M059J (cell line): ENCODE data around the gene CDK10. TPM values are rescaled to one million over a fixed set of nuclear protein-coding genes. Genes with fewer than 3 reads are reported as not detected.
"Not testable (repeated sequence)": the region's sequence is repeated elsewhere in the genome, so short reads cannot be mapped to it uniquely, and the experiment has no call there.

Experiments
- DNase-seq: peaks from one replicate; pipeline ENCODE4 v3.0.0-alpha.2; 2012; ENCODE audit warnings: low read depth
- total RNA-seq: library from RNA; depleted of rRNA; stranded (reverse); fragments of >200 nt; shearing (Covaris generic); gene quantifications from 2 replicates; pipeline ENCODE4 v1.2.3, GENCODE V29; 2014

Gene CDK10
- total RNA-seq, 1 experiment from 2014 or later: 19.6 TPM

GRCh38 chr16:89667633-89668032 is 18.9 kb upstream of the CDK10 start:
- no peak for DNase-seq

GRCh38 chr16:89668790-89669158 is 17.7 kb upstream of the CDK10 start:
- DNase-seq: no peak

GRCh38 chr16:89669755-89670154 is 16.7 kb upstream of the CDK10 start:
- no peak for DNase-seq

GRCh38 chr16:89670496-89671431 is 15.7 kb upstream of the CDK10 start:
- peak; percentile 38 for DNase-seq

GRCh38 chr16:89671565-89671964 is 14.9 kb upstream of the CDK10 start:
- not testable (repeated sequence) for DNase-seq

- no peak for DNase-seq
Measured at GRCh38 chr16:89672177-89672941, 14.1 kb upstream of the CDK10 start.

GRCh38 chr16:89678258-89678657 is 8.2 kb upstream of the CDK10 start:
- no peak for DNase-seq

GRCh38 chr16:89685916-89686315 is 573 bp upstream of the CDK10 start:
- DNase-seq: no peak

GRCh38 chr16:89687092-89687940 is 827 bp downstream of the CDK10 start:
- DNase-seq: peak; percentile 60

- no peak for DNase-seq
Measured at GRCh38 chr16:89688395-89688794, 1.9 kb downstream of the CDK10 start.

GRCh38 chr16:89689142-89689541 is 2.7 kb downstream of the CDK10 start:
- DNase-seq: no peak

GRCh38 chr16:89689621-89690020 is 3.1 kb downstream of the CDK10 start:
- DNase-seq: not testable (repeated sequence)

GRCh38 chr16:89690392-89690901 is 4.0 kb downstream of the CDK10 start:
- DNase-seq: no peak

GRCh38 chr16:89691231-89691985 is 4.9 kb downstream of the CDK10 start:
- DNase-seq: no peak

GRCh38 chr16:89691986-89692569 is 5.6 kb downstream of the CDK10 start:
- DNase-seq: no peak

- DNase-seq: no peak
Measured at GRCh38 chr16:89693289-89693731, 6.8 kb downstream of the CDK10 start.

GRCh38 chr16:89693931-89694783 is 7.7 kb downstream of the CDK10 start:
- no peak for DNase-seq

- DNase-seq: not testable (repeated sequence)
Measured at GRCh38 chr16:89694784-89695085, 8.2 kb downstream of the CDK10 start.

GRCh38 chr16:89695086-89695874 is 8.8 kb downstream of the CDK10 start:
- DNase-seq: no peak
